ENCODE data around the gene IDH3B.

IDH3B gene

GRCh38 chr20:2643708-2644107, 20.3 kb downstream of the IDH3B start:
- Histone ChIP-seq H3K36me3 (ENCODE audit: insufficient read depth, insufficient read length, low read length) (peaks cover 4% of the 10 kb centered on the region), H3K4me1 (ENCODE audit: insufficient read depth, insufficient read length) (no peaks in the 10 kb centered on the region), H3K27me3 (ENCODE audit: insufficient read depth, insufficient read length) (no peaks in the 10 kb centered on the region), H3K9ac (ENCODE audit: insufficient read length, low read depth) (no peak overlapping the region), H3K4me3 (ENCODE audit: insufficient read length, low read depth) (no peak overlapping the region), H3K9me3 (ENCODE audit: insufficient read depth, low read length) (no peaks in the 10 kb centered on the region)
- DNase-seq (ENCODE audit: low read depth, low spot score) = no peak
- TF ChIP-seq SUZ12 (IDR thresholded peaks at IDR 0.05; ENCODE audit: extremely low read depth, insufficient read depth, insufficient read length) (no peak), YY1 (IDR thresholded peaks at IDR 0.05; ENCODE audit: insufficient read depth, insufficient read length) (no peak), ZNF274 (IDR thresholded peaks at IDR 0.05; ENCODE audit: low read depth, low read length) (no peak)

GRCh38 chr20:2640899-2641298, 23.1 kb downstream of the IDH3B start:
- DNase-seq (ENCODE audit: low read depth, low spot score) = no peak
- H3K36me3 ChIP-seq (ENCODE audit: insufficient read depth, insufficient read length, low read length) = peaks cover 4% of the 10 kb centered on the region
- no peaks in the 10 kb centered on the region for H3K9me3 ChIP-seq (ENCODE audit: insufficient read depth, low read length)
- H3K27me3 ChIP-seq (ENCODE audit: insufficient read depth, insufficient read length) = no peaks in the 10 kb centered on the region
- H3K4me3 ChIP-seq (ENCODE audit: insufficient read length, low read depth) = no peak overlapping the region
- no peak for TF ChIP-seq SUZ12 (IDR thresholded peaks at IDR 0.05; ENCODE audit: extremely low read depth, insufficient read depth, insufficient read length)
- no peak for TF ChIP-seq YY1 (IDR thresholded peaks at IDR 0.05; ENCODE audit: insufficient read depth, insufficient read length)
- no peak for TF ChIP-seq ZNF274 (IDR thresholded peaks at IDR 0.05; ENCODE audit: low read depth, low read length)
- no peaks in the 10 kb centered on the region for H3K4me1 ChIP-seq (ENCODE audit: insufficient read depth, insufficient read length)
- no peak overlapping the region for H3K9ac ChIP-seq (ENCODE audit: insufficient read length, low read depth)

- H3K4me1 ChIP-seq (ENCODE audit: insufficient read depth, insufficient read length) = no peaks in the 10 kb centered on the region
- H3K27me3 ChIP-seq (ENCODE audit: insufficient read depth, insufficient read length) = no peaks in the 10 kb centered on the region
- no peaks in the 10 kb centered on the region for H3K9me3 ChIP-seq (ENCODE audit: insufficient read depth, low read length)
- peaks cover 4% of the 10 kb centered on the region for H3K36me3 ChIP-seq (ENCODE audit: insufficient read depth, insufficient read length, low read length)
- no peak overlapping the region for H3K9ac ChIP-seq (ENCODE audit: insufficient read length, low read depth)
- H3K4me3 ChIP-seq (ENCODE audit: insufficient read length, low read depth) = no peak overlapping the region
- no peak for DNase-seq (ENCODE audit: low read depth, low spot score)
- TF ChIP-seq SUZ12 (IDR thresholded peaks at IDR 0.05; ENCODE audit: extremely low read depth, insufficient read depth, insufficient read length) (no peak), ZNF274 (IDR thresholded peaks at IDR 0.05; ENCODE audit: low read depth, low read length) (no peak), YY1 (IDR thresholded peaks at IDR 0.05; ENCODE audit: insufficient read depth, insufficient read length) (no peak)
Measured at GRCh38 chr20:2640260-2640659, 23.8 kb downstream of the IDH3B start.

- Histone ChIP-seq H3K9me3 (ENCODE audit: insufficient read depth, low read length) (no peaks in the 10 kb centered on the region), H3K4me1 (ENCODE audit: insufficient read depth, insufficient read length) (no peaks in the 10 kb centered on the region), H3K4me3 (ENCODE audit: insufficient read length, low read depth) (no peak overlapping the region), H3K9ac (ENCODE audit: insufficient read length, low read depth) (no peak overlapping the region), H3K27me3 (ENCODE audit: insufficient read depth, insufficient read length) (no peaks in the 10 kb centered on the region), H3K36me3 (ENCODE audit: insufficient read depth, insufficient read length, low read length) (no peaks in the 10 kb centered on the region)
- DNase-seq (ENCODE audit: low read depth, low spot score) = no peak
- TF ChIP-seq YY1 (IDR thresholded peaks at IDR 0.05; ENCODE audit: insufficient read depth, insufficient read length) (no peak), SUZ12 (IDR thresholded peaks at IDR 0.05; ENCODE audit: extremely low read depth, insufficient read depth, insufficient read length) (no peak), ZNF274 (IDR thresholded peaks at IDR 0.05; ENCODE audit: low read depth, low read length) (no peak)
Measured at GRCh38 chr20:2637246-2637645, 26.8 kb downstream of the IDH3B start.

DNA sequence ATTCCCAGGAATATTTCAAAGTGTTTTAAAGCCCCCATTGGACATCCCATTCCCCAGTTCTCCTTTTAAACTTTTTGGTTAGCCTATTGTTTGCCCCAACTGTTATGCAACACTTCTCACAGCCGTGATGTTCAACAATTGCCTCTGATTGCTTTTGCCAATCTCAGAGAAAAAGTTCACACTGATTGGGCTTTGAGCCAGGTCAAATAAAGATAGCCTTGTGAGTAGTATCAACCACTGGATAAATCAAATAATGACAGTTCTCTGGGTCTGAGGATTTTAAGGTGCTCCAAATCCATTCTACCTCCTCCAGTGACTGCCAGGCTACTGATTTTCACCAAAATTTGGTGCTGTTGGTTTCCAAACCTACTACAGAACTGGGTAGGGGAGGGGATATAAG, 30.6 kb downstream of the IDH3B start:
- Histone ChIP-seq H3K27me3 (ENCODE audit: insufficient read depth, insufficient read length) (no peaks in the 10 kb centered on the region), H3K36me3 (ENCODE audit: insufficient read depth, insufficient read length, low read length) (no peaks in the 10 kb centered on the region), H3K9me3 (ENCODE audit: insufficient read depth, low read length) (no peaks in the 10 kb centered on the region), H3K9ac (ENCODE audit: insufficient read length, low read depth) (no peak overlapping the region), H3K4me1 (ENCODE audit: insufficient read depth, insufficient read length) (no peaks in the 10 kb centered on the region), H3K4me3 (ENCODE audit: insufficient read length, low read depth) (no peak overlapping the region)
- DNase-seq (ENCODE audit: low read depth, low spot score) = no peak
- no peak for TF ChIP-seq SUZ12 (IDR thresholded peaks at IDR 0.05; ENCODE audit: extremely low read depth, insufficient read depth, insufficient read length)
- no peak for TF ChIP-seq ZNF274 (IDR thresholded peaks at IDR 0.05; ENCODE audit: low read depth, low read length)
- TF ChIP-seq YY1 (IDR thresholded peaks at IDR 0.05; ENCODE audit: insufficient read depth, insufficient read length) = no peak

DNA sequence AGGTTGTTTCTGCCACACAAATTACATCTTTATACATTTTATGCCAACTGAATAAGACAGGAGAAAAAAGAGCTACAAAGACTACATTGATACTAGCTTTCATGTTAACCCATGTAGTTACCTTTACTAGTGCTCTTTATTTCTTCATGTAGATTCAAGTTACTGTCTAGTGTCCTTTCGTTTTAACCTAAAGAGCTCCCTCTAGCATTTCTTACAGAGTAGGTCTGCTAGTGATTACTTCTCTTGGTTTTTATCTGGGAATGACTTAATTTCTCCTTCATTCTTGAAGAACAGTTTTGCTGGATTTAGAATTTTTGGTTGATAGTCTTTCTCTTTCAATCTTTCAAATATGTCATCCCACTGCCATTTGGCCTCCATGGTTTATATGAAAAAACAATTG, 32.8 kb downstream of the IDH3B start:
- no peak for TF ChIP-seq SUZ12 (IDR thresholded peaks at IDR 0.05; ENCODE audit: extremely low read depth, insufficient read depth, insufficient read length)
- TF ChIP-seq YY1 (IDR thresholded peaks at IDR 0.05; ENCODE audit: insufficient read depth, insufficient read length) = no peak
- TF ChIP-seq ZNF274 (IDR thresholded peaks at IDR 0.05; ENCODE audit: low read depth, low read length) = no peak
- no peaks in the 10 kb centered on the region for H3K4me1 ChIP-seq (ENCODE audit: insufficient read depth, insufficient read length)
- H3K36me3 ChIP-seq (ENCODE audit: insufficient read depth, insufficient read length, low read length) = no peaks in the 10 kb centered on the region
- DNase-seq (ENCODE audit: low read depth, low spot score) = no peak
- no peak overlapping the region for H3K4me3 ChIP-seq (ENCODE audit: insufficient read length, low read depth)
- no peaks in the 10 kb centered on the region for H3K27me3 ChIP-seq (ENCODE audit: insufficient read depth, insufficient read length)
- H3K9me3 ChIP-seq (ENCODE audit: insufficient read depth, low read length) = peaks cover 13% of the 10 kb centered on the region
- H3K9ac ChIP-seq (ENCODE audit: insufficient read length, low read depth) = no peak overlapping the region

DNA sequence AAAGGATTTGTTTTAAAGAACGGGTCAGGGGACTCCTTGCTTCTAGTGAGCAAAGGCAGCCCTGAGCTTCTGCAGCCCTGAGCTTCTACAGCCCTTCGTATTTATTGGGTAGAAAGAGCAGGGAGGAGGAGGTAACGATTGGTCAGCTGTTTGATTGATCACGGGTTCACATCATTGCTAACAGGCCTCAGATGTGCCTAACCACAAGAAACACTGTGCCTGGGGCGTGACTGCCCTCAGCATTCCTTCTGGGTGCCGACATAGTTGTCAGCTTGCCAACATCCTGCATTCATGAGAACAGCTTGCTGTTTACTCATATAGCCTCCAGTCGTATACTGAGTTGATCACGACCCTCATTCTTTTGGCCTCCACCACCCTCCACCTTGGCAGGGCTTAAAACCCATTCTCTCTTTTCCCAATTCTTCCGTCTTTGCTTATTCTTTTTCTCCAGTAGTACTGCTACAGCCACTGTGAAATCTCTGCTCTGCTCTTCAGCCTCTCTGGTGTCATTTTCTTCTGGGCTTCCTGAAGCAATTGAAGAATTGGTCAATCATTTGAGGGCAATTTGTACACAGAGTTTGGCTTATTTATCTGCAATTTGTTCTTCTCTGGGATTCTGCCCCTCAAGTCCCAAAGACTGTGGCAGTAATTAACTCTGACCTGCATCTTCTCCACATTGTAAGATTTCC, 37.0 kb downstream of the IDH3B start:
- no peak overlapping the region for H3K9ac ChIP-seq (ENCODE audit: insufficient read length, low read depth)
- no peaks in the 10 kb centered on the region for H3K4me1 ChIP-seq (ENCODE audit: insufficient read depth, insufficient read length)
- no peaks in the 10 kb centered on the region for H3K27me3 ChIP-seq (ENCODE audit: insufficient read depth, insufficient read length)
- no peaks in the 10 kb centered on the region for H3K36me3 ChIP-seq (ENCODE audit: insufficient read depth, insufficient read length, low read length)
- H3K9me3 ChIP-seq (ENCODE audit: insufficient read depth, low read length) = peaks cover 35% of the 10 kb centered on the region
- no peak for TF ChIP-seq SUZ12 (IDR thresholded peaks at IDR 0.05; ENCODE audit: extremely low read depth, insufficient read depth, insufficient read length)
- no peak for TF ChIP-seq ZNF274 (IDR thresholded peaks at IDR 0.05; ENCODE audit: low read depth, low read length)
- TF ChIP-seq YY1 (IDR thresholded peaks at IDR 0.05; ENCODE audit: insufficient read depth, insufficient read length) = no peak
- no peak overlapping the region for H3K4me3 ChIP-seq (ENCODE audit: insufficient read length, low read depth)
- DNase-seq (ENCODE audit: low read depth, low spot score) = no peak
